HK-2 (cell line): ENCODE results near the gene CADPS2.
"Not testable (repeated sequence)": the region's sequence is repeated elsewhere in the genome, so short reads cannot be mapped to it uniquely, and the experiment has no call there.

Experiments
- DNase-seq: peaks from one replicate; pipeline ENCODE4 v3.0.0-alpha.2; 2018; ENCODE audit not compliant: unreplicated experiment

CADPS2 gene

GRCh38 chr7:122674502-122674901, 211.8 kb downstream of the CADPS2 start:
- DNase-seq = no peak

DNA sequence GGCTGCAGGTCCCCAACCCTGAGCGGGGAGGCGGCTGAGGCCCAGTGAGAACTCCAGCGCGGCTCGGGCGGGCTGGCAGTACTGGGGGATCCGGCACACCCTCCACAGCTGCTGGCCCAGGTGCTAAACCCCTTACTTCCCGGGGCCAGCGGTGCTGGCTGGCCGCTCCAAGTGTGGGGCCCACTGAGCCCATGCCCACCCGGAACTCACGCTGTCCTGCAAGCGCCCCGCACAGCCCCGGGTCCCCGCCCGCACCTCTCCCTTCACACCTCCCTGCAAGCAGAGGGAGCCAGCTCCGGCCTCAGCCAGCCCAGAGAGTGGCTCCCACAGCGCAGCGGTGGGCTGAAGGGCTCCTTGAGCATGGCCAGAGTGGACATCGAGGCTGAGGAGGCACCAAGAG, 212.3 kb downstream of the CADPS2 start:
- no peak for DNase-seq

- DNase-seq = no peak
These were observed 213.7 kb downstream of the CADPS2 start for GRCh38 chr7:122672536-122672935.

DNA sequence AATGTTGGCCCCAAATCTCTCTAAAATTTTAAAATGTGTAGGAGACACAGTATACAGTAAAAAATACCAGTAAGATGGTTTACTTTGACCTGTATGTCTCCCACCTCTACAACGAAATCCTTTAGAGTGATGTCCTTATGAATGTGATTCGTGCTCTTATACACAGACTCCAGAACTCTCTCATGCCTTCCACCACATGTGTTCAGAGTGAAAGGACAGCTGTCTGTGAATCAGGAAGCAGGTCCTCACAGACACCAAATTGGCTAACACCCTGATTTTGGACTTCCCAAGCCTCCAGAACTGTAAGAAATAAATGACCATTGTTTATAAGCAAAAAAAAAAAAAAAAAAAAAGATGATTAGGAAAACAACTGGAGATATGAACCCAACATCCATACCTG, 222.5 kb downstream of the CADPS2 start:
- DNase-seq = no peak

DNA sequence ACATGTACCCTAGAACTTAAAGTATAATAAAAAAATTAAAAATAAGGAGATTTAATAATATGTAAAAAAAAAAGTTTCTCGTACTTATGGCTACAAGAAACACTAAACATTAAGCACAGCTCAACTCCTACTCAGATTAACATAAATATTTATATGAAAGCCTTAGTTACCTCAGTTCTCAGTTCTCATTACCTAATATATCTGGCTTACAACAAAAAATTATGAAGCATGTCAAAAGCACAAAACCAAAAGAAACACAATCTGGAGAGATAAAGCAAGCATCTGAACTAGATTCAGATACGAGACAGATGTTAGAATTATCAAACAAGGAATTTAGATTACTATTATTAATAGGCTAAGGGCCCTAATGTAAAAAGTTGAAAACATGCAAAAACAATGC, 227.4 kb downstream of the CADPS2 start:
- DNase-seq = no peak

GRCh38 chr7:122653685-122654084, 232.6 kb downstream of the CADPS2 start:
- DNase-seq = no peak

DNA sequence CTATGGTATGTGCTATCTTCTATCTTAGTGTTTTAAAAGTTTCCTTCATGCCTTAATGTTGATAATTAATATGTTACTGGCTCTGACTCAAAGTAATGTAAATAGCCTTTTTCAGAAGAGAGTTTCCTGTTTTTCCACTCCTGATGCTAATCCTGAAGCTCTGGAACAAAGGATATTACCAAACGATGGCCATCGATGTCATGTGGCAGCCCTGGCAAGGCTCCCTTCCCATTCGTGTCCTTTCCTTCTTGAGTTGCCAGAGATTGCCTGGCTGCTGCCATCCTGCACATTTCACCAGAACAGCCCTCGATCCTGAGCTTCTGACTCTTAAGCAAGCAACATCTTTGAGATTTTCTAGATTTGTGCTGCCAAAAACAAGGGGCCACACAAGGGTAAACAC, 233.4 kb downstream of the CADPS2 start:
- DNase-seq = no peak

DNA sequence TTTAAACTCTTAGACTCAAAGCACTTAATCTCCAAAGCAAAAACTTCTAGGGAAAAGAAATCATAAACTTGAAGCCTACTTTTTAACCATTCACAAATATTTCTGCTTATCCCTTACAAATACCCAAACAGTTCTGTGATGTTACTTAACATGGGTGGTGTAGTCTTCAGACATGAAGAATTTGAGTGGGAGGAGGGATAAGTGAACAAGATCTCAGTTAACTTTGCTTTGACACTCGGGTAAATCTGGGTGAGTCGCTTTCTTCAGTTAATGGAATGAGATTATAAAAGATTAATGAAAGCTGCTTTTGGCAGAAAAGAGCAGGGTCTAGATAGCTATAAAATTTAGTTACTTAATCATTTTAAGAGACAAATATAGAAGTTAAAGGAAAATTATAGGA, 234.8 kb downstream of the CADPS2 start:
- no peak for DNase-seq

- no peak for DNase-seq
These were observed 243.0 kb downstream of the CADPS2 start for GRCh38 chr7:122643250-122643649.

GRCh38 chr7:122638459-122638858, 247.8 kb downstream of the CADPS2 start:
- no peak for DNase-seq

DNA sequence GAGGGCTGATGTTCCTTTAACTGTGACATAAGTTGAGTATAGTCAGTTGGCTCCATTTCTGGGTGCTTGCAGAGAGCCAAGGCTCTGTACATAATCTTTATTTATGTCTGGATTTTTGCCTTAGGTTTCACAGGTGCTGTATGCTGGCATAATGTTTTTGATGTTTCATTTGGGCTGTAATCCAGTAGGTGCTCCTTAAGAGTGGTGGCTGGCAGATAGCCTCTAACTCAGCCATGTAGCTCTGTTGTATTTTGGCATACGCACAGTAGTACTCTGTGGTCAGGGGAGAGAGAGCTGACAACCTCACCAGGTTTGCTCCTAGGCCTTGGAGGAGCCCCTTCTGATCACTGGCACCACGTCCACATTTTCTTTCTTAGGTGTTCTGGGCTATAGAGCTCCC, 248.5 kb downstream of the CADPS2 start:
- DNase-seq = no peak

DNA sequence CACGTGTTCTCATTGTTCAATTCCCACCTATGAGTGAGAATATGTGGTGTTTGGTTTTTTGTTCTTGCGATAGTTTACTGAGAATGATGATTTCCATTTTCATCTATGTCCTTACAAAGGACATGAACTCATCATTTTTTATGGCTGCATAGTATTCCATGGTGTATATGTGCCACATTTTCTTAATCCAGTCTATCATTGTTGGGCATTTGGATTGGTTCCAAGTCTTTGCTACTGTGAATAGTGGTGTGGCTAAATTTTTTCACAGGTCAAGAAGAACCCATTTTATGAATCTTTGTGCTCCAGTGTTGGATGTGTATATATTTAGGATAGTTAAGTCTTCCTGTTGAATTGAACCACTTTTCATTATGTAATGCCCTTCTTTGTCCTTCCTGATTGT, 250.8 kb downstream of the CADPS2 start:
- DNase-seq = not testable (repeated sequence)

GRCh38 chr7:122633472-122633871, 252.8 kb downstream of the CADPS2 start:
- DNase-seq = no peak

DNA sequence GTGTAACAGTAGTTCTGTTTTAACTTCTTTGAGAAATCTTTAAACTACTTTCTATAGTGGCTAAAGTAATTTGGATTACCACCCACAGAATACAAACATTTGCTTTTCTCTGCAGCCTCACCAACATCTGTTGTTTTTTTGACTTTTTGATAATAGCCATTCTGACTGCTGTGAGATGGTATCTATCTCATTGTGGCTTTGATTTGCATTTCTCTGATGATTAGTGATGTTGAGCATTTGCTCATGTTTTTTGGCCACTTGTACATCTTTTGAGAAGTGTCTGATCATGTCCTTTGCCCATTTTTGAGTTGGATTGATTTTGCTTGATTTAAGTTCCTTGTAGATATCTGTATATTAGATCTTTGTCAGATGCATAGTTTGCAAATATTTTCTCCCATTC, 254.0 kb downstream of the CADPS2 start:
- no peak for DNase-seq

DNA sequence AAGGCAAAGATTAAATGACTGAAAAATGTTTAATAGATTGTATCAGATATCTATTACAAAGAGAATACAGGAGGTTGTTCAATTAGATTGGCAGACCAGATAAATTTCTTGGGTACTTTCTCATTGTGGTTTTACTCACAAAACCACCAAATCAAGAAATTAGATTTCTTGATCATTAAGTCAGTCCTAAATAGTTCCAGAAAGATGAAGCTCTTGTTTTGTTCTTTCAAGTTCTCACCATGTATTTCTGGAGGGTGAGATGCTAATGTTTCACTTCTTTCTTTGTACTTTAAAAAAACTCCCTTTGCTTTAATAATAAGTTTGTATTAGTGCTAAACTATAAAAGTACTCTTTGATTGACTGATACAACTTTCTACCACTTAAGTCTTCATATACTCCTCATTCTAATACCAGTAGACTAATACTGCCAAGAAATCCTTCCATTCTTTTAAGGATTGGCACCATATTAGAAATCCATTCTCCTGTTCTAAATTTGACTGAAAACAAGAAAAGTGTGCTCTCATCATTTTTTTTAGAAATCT, 256.8 kb downstream of the CADPS2 start:
- DNase-seq = no peak

- no peak for DNase-seq
These were observed 257.4 kb downstream of the CADPS2 start for GRCh38 chr7:122628651-122629411.

- DNase-seq = no peak
These were observed 259.5 kb downstream of the CADPS2 start for GRCh38 chr7:122626785-122627184.

DNA sequence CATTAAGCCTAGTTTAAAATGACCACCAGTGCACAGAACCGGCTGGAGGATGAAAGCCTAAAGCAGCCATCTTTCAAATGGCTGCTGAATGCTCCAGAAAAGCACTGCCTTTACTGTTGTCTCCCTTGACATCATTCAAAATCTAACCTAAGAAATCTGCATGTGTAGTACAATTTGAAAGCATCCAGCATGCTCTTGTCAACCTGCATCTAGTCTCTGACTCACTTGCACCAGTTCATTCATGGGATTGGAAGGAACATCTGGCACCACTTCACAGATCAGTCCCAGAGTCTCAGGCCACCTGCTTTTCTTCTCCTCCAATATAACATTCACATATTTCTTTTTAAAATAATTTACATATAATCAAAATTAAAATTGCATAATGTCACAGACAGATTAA, 263.6 kb downstream of the CADPS2 start:
- no peak for DNase-seq

GRCh38 chr7:122619664-122620063, 266.6 kb downstream of the CADPS2 start:
- DNase-seq = no peak

DNA sequence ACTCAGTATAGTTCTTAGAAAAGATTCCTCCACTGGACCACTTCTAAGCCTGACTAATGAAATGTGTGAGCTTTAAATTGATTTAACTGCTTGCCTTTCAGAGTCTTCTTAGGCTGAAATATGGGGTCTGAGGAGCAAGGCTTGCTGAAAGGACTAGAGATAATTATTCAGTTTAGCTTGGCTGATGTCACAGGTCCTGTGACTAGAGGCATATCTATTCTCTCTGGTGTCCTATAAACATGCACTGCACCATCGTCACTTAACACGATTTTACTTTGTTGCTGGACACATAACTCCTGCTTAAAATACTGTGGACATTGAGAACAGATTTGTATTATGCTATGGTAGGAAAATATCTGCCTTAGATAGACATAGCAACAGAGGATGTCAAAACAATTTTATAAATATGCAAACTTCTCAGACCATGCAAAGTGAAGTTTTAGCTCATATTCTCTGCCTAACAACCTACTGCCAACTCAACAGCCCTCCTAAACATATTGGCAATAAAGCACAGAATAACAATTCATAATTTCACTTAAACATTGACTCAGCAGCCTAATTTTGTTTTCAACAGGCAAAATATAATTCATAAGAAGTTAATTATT, 267.6 kb downstream of the CADPS2 start:
- DNase-seq = no peak

DNA sequence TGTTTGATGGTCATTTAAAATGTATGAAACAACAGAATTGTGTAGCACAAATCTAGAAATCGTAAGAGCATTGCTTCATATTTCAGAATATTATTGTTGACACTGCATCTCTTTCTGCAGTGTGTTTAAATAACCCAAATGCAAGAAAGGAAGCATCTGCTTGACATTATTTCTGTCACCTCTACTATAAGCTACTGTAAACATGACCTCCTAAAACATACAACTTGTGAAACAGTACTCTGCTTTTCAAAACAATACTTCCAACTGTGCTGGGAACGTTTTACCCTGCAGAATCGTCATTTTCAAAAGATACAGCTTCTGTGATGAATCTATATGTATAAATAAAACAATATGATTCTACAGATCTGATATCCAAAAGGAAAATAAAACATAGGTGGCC, 269.3 kb downstream of the CADPS2 start:
- no peak for DNase-seq

GRCh38 chr7:122605929-122606328, 280.3 kb downstream of the CADPS2 start:
- no peak for DNase-seq

GRCh38 chr7:122604251-122604650, 282.0 kb downstream of the CADPS2 start:
- DNase-seq = no peak
